Midbrain (tissue), 1 donor: Measurements from ENCODE around the gene MPL.
A peak's percentile ranks its signal among the peaks of the same experiment; 100 is the strongest.

Experiments used
- DNase-seq: peaks from one replicate; lab custom pipeline; 2025; lab: John Stamatoyannopoulos, UW

The MPL gene

DNA sequence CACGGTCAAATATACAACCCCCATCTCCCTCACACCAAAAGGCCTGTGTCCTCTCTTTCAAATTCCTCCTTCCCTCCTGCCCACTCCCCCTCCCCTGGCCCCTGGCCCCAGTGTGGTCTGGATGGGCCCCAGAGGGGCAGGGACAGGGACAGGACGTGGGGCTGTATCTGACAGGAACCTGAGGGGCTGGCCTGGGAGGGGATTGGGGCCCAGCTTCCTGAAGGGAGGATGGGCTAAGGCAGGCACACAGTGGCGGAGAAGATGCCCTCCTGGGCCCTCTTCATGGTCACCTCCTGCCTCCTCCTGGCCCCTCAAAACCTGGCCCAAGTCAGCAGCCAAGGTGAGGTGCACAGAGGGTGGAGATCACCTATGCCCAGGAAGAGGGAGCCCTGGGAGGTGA, at the start of gene MPL:
MPL (plus strand) TSS at position 231 of the 400 bp plus-strand sequence; CDS start at position 262, 31 bp downstream.
- DNase-seq = no peak

DNA sequence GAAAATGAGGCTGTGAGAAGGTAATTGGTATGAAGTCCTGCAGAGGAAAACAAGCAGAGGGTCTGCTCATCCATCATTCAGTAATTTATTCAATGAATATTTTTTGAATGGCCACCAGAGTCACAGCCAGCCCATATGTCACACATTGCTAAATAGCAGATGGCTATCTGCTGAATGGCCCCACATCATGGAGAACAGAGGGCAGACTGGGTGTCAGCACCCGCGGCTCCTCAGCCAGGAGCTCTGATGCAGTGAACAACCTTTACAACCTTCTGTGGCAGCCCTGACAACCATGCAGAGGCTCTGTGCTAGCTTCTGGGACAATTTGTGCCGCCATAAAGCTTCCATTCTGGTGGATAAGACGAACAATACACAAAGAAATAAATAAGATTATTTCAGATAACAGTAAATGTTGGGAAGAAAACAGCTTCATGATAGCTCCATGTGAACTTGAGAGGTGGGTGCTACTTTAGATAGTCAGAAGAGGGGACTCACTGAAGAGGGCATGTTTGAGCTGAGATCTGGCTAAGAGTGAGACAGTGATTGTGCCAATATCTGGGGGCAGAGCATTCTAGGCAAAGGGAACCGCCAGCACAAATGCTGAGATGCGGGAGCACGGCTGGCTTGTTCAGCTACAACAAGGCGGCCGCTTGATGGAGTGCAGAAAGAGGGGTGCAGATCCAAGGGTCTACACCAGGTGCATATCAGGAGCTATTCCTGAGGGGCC, 49.4 kb upstream of the MPL start:
- DNase-seq = no peak

DNA sequence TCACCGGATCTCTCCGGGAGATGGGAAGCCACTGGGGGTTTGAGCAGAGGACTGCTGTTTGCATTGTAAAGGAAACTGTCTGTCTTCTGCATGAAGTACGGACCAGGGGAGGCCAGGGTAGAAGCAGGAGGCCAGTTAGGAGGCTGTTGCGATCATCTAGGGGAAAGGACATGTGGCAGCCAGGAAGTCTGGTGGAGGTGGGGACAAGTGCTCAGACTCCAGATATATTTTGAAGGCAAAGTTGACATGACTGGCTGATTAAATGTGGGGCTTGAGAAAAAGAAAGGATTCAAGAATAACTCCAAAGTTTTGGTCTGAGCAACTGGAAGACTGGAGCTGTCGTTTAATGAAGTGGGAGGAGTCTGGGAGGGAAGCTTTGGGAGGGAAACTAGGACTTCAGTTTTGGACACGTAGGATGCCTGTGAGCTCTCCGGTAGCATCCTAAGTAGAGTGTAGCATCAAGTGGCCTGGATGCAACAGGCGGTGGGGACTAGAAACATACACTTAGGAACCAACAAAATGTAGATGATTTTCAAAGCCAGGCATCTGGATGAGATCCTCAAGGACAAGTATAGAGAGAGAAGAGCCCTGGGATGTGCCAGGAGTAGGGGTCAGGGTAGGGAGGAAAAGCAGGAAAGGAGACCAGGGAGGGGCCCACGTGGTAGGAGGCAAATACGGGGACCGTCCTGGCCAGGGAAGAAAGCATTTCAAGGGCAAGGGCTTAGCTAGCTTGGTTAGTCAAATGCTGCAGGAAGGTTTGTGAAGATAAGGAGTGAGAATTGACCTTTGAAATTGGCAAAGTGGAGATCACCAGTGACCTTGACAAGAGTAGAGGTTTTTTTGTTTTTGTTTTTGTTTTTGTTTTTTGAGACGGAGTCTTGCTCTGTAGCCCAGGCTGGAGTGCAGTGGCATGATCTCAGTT, 48.6 kb upstream of the MPL start:
- no peak for DNase-seq

DNA sequence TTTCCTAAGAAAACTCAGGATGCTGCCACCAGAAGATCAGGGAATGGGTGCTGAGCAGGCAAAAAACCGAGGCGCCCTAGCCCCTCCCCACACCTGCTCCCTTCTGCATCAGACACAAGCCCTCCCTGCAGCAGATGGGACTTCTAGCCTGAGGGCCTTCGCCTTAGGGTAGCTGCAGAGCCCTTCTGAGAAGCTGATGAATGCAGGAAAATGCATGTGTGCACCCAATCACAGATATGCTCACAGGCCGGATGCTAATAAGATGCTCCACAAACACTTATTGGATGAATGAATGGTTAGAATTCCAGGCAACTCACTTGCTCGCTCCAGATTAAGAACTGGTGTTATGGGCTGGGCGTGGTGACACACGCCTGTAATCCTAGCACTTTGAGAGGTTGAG, 45.4 kb upstream of the MPL start:
- no peak for DNase-seq

DNA sequence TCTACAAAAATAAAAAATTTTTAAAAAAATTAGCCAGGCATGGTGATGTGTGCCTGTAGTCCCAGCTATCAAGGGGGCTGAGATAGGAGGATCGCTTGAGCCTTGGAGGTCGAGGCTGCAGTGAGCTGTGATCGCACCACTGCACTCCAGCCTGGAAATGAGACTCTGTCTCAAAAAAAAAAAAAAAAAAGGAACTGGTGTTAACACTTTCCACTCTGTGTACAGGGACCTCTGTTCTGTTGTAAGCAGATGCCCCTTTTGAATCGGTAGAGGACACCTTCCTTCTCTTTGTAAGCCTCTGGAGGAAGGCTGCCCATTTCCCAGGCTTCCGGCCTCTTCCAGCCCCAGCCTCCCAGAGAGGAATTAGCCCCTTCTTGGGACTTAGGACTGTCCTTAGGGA, 44.9 kb upstream of the MPL start:
- no peak for DNase-seq

DNA sequence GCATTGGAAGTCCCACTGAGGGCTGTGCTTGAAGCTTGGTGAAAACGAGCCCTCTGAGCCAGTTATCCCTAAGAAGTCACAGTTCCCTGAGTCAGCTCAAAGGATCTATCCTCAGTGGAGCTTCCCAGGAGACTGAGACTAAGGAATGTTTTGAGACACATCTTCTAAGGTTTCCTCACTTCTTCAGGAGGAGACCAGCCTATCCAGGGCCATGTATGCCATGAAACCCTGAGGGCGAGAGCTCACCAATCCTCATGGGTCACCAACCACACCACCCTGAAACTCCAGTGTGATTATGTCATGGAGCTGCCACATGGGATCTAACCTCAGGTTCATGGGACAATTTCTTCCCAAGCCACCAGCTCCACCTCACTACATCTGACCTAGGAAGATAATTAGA, 44.4 kb upstream of the MPL start:
- DNase-seq = no peak

DNA sequence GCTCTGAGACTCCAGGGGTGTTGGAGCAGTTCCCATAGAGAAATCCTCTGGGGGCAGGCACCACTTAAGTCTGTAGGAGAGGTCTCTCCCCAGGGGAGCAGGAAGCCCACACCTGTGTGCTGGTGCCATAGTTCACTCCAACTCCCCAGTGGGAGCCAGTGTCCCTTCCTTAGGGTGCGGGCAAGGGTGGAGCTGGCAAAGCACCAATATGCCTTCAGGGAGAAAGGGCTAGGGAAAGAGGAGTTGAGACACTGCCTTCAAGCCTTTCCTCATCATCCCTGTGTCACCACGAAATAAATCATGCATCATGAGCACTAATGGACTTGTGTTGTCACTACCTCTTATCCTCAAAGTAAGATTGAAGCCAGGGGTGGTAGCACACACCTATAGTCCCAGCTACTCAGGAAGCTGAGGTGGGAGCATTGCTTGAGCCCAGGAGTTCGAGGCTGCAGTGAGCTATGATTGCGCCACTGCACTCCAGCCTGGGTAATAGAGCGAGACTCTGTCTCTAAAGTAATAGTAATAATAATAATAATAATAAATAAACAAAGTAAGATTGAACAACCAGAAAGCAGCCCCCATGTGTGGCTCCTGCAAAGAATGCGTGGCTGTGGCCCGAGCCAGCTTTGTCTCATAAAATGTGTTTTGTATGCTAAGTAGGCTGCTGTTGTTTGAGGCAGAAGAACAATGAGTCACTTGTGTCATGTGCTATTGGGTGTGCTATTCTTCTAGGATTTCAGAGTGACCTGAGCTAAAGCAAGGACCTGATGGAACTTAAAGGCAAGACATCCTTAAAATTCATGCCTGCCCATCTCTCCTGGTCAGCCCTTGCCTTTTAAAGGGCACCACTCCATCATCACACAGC, 43.5 kb upstream of the MPL start:
- DNase-seq = peak; percentile 83

DNA sequence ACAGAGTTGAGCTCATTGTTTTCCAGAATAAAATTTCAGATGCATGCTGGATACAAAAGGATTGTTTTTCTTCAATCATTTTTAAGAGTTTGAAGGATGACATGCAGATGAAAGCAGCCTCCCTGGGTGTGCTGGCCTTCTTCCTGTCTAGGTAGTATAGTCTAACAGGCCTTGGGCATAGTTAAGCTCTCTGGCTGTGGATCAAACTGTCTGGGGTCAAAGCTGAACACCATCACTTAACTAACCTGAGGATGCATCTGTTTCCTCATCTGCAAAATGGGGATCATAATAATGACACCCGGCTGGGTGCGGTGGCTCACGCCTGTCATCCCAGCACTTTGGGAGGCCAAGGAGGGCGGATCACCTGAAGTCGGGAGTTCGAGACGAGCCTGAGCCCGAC, 42.9 kb upstream of the MPL start:
- DNase-seq = no peak

DNA sequence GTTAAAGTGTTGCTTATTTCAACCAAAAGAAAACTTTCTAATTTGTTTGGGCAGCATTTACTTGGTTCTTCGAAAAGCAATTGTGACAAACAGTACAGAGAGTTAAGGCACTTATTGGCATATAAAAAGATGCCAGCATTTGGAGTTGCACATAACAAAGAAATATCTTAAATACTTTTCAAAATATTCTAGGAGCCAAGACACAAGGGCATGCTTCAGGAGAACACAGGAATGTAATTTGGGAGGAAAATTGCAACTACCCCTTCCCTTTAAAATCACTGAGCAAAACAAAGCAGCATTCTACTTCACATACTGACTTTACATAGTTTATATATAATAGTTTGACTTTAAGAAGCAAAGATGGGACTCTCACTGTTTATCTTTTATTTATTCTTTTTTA, 41.4 kb upstream of the MPL start:
- no peak for DNase-seq

DNA sequence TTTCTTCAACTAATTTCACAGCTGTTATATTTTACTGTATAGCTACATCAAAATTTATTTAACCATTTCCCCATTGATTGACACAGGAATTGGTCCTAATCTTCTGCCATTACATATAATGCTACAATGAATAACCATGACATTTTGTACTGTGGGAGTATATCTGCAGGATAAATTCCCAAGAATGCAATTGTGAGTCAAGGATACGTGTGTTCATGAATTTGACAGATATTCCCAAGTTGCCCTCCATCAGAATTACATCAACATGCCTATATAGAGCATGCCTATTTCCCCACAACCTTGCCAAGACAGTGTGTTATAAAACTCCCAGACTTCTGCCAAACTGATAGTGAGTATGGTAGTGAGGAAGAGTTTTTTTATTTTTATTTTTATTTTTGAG, 39.6 kb upstream of the MPL start:
- no peak for DNase-seq

DNA sequence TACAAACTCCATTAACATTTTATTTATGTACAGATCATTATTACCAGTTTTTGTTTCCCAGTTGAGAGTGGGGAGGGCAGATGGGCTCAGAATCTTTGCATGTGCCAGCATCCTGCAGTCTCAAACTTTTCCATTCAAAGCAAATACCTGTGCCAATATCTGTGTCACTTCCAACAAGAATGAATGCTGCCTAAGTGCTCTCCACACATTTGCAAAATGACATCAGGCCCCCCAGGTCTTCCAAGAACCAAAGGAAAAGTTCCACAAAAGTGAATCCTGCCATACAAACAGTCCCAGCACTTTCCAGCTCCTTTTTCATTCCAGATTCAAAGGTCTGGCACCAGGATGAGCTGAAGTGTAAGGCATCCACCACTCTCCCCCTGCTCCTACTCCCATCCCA, 38.5 kb upstream of the MPL start:
- no peak for DNase-seq

DNA sequence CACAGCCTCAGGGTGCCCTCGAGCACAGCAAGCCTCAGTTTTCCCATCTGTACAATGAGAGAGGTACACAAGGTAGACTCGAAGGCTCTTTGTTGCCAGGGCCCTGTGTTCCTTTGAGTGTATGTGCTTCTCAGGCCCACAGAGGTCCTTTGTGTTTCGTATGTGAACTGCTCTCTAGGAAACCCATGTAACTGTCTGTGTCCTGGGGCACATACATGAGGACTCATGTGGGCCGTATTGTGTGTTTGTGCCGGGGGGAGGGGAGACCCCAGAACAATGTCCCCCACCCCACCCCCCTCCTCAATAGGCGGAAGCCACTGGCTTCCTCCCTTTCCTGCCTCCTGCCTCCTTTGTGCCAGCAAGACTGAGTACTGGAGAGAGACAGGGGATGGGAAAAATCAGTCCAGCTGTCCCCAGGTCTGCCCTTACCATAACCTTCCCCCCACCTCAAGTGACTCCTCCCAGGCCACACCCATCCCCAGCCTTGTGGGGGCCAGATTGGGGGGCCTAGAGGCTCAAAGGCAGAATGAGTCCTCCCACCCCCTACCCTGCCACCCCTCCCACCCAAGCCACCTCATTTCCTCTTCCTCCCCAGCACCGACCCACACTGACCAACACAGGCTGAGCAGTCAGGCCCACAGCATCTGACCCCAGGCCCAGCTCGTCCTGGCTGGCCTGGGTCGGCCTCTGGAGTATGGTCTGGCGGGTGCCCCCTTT, 37.1 kb upstream of the MPL start, which contains the start of gene TIE1:
TIE1 (plus strand) TSS at position 605 of the 717 bp plus-strand sequence; CDS start at position 695, 90 bp downstream.
- DNase-seq = no peak

DNA sequence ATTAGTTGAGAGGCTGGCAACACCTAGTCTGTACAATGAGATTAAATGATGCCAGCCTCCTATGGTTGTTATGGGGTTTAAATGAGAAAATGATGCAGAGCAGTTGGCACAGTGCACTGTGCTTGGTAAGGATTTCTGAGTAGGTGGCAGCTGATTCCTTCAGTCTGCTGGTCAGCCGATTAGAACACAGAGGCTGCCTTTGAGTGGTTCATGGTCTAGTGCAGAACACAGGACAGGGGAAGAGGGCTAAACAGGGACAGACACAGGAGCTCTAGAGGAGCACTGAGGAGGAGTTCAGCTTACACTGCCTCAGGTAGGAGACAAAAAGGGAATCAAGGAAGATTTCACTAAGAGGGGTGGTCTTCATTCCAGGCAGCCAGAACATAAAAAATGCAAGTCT, 35.4 kb upstream of the MPL start:
- no peak for DNase-seq

DNA sequence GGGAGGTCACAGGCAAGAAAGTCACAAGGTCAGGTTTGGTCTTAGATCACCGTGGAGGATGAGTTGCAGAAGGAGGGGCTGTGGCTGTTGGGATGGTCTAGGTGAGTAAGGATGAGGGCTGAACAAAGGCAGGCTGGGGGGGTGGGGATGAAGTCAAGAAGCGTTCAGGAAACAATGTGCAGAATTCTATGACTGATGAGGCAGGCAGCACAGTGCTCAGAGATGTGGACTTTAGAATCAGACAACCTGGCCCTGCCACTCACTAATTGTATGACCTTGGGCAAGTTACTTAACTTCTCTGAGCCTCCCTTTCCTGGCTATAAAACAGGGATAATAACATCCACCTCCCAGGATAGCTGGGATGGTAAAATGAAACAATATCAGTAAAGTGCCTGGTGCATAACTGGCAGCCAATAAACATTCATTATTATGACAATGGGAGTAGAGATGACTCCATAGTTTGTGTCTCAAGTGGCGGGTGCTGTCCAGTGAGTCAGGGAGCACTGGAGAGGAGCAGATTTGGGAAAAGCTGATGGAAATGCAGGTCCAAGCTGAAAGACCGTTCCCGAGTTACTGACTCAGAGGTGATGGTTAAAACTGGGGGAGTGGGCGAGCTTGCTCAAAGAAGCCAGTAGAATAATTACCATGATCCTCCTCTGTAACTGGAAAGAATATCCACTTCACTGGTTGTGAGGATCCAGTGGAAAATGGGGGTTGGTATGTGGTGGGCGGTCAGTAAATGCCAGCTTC, 34.7 kb upstream of the MPL start:
- no peak for DNase-seq

DNA sequence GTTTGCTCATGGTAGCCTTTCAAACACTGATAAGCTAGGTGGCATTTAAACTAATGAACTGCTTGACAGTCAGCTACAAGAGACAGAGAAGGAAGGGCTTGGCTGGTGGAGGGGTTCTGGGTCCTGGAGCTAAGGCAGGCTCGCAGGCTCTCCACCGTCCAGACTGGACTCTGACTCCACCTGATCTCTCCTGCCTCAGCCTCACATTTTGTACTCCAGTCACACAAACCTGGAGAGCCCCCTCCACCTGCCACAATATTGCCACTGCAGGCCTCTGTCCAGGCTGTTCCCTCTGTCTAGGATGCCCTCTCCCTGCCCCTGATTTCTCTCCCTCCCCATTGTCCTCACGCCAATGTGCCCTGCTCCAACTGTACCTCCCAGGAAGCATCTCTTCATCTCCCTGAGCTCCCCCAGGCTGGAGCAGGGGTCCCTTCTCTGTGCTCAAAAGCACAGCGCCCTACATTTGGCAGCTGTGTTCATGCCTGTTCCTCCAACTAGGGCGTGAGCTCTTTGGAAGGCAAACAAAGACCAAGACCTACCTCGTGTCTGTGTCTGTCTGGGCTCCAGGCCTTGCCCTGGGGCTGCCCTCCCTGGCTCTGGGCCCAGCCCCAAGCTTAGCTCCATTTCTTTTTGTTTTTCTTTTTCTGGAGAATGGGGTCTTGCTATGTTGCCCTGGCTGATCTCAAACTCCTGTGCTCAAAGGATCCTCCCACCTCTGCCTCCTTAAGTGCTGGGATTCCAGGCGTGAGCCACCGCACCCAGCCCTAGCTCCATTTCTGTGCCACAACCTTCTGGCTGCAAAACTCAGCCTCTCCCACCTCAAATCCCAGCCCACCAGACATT, 33.9 kb upstream of the MPL start:
- DNase-seq = no peak

DNA sequence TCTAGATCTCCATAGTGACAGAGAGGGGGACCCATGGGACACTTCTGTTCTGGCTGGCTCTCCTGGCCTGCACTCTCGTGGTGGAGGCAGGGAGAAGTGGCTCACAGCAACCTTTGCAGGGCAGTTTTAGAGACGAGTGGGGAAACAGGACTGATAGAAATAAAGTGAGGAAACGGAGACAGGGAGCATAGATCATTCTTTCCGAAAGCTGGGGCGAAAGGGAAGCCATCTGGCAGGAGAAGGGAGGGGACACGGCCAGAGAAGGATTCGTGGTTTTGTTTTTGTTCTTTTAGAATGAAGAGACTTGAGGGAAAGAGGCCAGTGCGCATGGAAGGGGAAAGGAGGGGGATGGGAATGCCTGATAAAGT, 33.3 kb upstream of the MPL start:
- DNase-seq = no peak

DNA sequence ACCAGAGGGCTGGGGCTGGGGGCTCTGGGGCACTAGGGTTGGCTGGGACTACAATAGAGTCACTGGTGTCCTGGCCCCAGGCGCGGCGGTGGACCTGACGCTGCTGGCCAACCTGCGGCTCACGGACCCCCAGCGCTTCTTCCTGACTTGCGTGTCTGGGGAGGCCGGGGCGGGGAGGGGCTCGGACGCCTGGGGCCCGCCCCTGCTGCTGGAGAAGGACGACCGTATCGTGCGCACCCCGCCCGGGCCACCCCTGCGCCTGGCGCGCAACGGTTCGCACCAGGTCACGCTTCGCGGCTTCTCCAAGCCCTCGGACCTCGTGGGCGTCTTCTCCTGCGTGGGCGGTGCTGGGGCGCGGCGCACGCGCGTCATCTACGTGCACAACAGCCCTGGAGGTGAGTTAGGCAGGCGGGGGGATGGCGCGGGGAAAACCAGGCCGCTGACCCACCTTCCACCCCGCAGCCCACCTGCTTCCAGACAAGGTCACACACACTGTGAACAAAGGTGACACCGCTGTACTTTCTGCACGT, 32.8 kb upstream of the MPL start:
- no peak for DNase-seq

DNA sequence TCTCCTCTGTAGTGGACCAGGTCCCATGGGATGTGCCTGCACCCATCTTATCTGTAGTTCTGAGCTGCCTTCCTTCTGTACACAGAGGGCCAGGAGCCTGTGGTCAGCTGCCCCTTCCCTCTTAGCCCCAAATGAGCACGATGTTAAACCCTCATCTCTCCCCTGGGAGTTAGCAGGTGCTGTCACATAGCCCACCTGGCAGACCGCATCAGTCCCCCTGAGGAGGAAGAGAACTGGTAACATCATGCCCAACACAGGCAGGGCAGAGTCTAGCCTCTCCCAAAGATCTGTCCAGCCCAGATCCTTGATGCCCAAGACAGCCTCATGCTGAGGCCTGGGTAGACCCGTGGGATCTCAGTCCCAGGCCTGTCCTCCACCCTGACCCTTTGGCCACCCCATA, 32.2 kb upstream of the MPL start:
- DNase-seq = no peak

DNA sequence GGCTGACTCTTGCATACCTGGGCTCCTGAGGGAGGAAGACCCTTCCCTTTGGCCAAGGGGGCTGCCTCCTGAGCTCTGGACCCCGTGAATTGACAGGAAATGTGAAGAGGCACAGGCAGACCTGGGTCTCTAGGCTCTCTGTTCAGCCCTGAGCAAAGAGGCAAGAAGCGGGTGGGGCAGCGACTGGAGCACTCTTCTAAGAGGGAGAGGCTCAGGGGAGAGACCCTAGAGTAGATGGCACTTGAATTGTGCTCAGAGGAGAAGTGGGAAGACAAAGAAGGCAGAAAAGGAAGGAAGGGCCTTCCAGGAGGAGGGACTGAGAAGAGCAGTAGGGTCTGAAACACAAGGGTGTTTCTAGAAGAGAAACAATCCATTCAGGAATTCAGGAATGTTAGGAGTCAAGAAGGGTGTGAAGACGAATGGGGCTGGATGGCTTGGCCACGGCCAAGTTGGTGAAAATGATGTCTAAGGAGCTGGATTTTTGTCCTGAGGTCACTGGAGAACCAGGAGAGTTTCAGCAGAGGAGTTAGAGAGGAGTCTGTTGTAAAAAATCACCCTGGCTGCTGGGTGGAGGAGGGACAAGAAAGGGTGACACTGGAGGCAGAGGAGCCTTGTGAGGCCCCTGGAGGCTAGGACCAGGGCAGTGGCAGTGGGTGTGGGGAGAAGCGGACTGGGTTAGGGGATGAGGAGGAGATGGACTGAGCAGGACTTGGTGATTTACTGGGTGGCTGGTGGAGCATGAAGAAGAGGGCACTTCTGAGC, 31.5 kb upstream of the MPL start:
- no peak for DNase-seq
